Activated CD4-positive, CD25-positive, alpha-beta regulatory T cell treated with anti-CD3 and anti-CD28 coated beads, Interleukin-2, amount 50 U/mL, for 16 hours (primary cell): Measurements from ENCODE around the gene SLC25A19.

Experiments
- DNase-seq: peaks from one replicate; pipeline ENCODE4 v3.0.0-alpha.2; 2020; ENCODE audit warnings: low read depth, low spot score

Gene SLC25A19

DNA sequence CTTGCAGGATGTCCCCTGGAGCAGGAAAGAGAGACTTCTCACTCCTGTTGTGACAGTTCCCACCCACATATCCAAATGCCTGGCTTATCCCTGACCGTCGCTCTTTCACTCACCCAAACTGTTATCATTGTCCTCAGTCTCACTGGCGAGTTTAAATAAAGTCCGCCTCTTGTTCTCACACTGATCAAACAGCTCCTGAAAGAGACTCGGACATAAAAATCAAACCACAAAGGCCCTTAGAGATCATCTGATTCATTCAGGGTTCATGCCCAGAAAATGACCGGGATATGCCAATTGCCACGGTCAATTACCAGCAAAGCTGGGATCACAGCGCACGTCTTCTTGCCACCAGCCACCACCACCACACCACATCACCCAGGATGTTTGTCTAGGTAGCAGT, 47.7 kb downstream of the SLC25A19 start:
- no peak for DNase-seq

DNA sequence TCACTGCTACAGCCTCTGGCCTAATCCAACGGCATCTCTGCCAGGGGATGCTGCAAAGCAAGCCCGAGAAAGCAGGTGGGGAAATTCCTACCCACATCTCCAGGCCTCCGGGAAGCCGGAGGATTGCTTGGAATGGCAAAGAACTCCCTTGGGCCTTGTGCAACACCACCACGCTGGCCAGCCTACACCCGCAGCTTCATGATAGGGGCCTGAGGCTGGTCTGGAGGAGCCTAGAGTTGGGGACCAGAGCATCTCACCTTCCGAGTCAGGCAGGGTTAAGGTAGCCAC, 48.1 kb downstream of the SLC25A19 start:
- no peak for DNase-seq

DNA sequence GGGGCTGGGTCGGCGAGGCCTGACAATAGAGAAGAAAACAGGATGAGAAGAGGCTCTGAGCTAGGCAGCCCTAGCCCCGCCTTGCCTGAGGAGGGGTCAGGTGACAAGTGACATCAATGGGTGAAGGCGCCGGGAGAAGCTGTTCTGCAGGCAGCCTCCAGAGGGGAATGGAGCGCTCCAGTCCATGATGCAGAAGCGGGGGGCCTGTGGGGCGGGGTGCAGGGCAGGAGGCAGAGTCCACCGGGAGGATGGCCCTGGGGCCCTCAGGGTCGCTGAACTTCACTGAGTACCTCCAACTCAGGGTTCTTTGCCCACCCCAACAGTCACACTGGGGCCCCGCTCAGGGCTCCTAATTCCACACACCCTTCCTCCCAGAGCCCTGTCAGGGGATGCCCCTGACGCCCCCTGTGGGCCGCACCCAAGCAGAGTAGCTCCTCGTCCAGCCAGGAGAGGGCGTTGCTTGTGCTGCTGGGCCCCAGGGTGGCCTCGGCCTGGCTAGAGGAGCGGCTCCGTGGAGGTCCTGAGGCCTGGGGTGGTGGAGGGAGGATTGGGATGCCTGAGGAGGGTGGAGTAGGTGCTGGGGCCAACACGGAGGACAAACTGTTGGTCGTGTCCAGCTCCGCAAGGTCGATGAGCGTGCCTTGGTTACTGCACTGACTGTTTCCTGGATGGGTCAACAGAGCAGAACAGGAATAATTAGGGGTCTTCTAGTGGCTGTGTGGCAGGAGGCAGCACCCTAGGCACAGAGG, 48.7 kb downstream of the SLC25A19 start:
- no peak for DNase-seq

DNA sequence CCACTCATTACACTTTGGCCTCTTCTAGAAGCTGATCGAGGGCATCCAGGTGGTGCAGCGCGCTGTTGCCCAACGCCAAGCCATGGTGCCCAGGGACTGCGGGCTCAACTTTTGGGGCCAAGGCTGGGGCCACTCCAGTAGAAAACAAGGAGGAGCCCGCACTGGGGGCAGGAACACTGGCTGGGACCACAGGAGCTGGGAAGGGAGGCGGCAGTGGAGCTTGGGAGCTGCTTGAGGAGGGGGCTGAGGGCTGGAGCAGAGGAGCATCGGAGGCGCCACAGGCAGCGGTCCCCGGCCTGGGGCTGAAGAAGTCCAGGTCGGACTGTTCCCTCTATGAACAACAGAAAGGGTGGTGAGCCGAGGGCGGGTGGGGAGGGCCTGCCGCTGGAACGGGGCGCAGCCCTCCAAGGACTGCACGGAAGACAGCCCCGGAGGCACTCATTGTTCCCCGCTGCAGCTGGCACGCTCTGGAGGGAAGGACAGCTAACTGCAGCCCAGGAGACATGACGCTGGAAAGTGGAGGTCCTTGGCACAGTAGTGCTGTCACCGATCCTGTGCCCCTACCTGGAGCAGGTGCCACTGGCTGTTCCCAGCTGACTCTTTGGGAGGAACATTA, 49.3 kb downstream of the SLC25A19 start:
- no peak for DNase-seq

DNA sequence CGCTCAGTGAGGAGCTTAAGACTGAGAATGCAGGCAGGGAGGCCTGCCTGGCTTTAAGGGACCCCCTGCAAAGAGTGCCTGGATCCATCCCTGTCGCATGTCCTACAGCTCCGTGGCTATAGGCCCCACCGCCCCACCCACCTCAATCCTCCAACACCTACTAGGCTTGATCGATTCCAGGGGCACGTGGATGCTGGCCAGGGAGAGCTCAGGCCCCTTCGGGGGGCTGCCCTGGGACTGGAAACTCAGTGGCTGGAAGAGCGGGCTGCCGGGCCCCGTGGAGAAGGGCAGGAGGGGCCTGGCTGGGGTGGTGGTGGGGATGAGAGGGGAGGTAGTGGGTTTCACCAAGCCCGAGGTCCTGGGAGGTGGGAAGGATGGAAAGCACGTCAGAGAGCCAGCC, 50.0 kb downstream of the SLC25A19 start:
- no peak for DNase-seq

DNA sequence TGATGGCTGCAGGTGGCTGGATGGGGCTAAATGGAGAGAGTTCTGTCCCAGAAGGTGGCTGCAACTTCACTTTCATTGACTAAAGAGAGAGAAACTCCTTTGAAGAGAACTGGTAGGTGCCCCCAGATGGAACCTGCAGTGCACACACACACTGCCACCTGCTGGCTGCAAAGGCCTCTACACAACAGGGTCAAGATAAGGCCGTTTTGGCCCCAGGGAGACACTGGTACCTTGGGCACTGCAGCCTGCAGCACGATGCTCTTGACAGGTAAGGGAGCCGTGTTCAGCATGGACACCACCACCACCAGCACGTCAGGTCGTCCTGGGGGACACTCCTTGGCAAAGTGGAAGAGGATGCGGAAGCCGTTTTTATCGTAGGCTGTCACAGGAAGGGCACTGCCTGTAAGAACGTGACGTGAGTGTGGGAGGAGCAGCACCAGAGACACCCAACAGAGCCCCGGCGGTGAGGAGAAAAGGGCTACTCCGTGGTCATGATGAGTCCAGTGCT, 50.5 kb downstream of the SLC25A19 start:
- DNase-seq = peak; percentile 39

DNA sequence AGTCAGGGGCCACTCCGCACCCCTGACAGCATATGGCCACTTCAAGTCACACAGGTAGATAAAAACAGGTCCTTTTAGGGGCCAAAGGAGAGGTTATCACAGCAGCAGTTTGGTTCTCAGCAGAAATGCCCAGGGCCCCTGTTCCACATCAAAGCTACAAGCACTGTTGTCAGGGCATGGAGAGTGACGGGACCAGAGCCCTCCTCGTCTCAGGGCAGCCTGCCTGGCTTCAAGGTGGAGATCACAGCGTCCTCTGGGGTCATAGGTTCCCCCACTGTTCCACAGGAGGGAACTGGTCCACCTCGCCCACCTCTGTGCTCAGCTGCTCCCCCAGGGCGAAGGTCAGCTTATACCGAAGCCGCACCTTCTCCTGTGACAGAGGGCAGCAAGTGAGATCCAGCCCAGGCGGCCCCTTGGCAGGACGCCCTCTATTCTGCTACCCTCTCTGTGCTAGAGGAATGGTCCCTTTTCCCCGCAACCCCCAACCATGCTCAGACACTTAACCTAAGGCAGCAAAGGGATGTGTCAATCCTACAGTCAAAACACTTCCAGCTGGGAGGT, 51.1 kb downstream of the SLC25A19 start:
- DNase-seq = no peak

DNA sequence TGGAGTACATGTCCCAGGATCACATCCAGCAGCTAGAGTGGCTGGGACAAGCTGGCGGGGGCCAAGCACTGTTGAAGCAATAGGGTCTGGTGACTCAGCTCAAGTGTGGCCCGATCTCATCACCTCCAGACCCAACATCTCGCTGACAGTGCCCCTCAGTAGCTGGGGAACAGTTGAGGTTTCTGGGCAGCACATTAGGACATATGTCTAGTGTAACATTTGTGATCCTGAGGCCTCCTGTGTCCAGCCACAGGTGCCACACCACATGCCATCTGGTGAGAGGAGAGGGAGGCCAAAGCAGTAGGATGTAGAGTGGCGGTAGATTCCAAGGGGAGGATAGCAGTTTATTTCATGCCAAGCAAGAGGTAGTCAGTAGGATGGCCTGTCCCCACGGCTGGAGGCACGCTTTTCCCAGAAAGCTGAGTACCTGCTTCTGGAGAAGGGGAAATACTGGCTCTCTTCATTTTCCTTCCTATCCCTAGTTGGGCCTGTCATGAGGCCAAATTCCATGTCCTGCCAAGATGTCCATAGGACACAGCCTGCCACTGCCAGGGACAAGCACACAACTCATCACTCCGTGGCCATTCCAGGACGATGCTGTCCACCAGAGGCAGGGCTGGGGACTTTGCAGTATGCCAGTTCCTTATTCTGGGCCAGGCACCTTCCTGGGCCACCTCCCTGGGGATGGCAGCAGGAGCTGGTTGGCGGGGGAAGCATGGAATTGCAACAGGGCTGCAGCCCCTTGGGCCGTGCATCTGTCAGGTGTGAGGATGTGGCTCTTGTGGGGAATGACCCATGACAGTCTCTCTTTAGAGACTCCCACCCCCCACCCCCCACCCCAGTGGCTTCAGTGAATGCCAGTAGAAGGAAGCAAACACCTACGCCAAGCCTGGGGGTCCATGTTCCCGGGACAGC, 51.9 kb downstream of the SLC25A19 start:
- no peak for DNase-seq

DNA sequence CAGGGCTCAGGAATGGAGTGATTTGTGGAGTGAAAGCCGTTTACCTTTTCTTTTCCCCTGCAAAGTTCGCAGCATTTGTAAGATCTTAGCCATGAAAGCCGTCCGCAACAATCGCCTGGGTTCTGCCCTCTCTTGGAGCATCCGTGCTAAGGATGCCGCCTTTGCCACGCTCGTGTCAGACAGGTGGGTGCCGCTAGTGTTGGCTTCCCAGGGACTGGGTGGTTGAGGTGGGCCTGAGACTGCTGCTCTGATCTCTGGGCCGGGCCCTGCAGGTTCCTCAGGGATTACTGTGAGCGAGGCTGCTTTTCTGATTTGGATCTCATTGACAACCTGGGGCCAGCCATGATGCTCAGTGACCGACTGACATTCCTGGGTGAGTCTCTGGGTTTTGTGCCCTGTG, 56.4 kb downstream of the SLC25A19 start:
- DNase-seq = no peak

DNA sequence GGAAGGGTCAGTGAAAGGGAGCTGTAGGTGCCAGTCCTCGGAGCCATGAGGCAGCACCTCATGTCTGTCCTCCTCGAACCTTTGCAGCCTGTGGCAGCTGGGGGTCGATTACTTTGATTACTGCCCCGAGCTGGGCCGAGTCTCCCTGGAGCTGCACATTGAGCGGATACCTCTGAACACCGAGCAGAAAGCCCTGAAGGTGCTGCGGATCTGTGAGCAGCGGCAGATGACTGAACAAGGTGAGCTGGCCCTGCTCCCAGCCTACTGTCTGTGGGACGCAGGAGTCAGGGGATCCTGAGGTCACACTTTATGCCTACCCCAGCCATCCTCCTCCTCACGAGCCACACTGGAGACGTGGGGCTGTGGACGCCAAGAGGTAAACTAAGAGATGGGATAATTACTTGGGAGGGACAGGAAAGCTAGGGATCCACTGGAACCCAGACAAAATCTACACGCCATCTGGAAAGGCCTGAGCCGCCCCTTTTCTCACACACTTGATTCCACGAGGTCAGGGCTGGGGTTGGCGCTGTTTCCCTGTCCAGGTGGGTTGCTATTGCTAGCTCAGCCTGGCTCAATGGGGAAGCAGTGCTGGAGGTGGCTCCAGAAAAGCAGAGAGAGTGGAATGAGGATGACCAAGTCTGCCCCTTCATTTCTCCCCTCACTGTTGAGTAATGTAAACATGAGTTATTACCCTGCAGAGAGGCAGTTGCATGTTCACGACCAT, 57.3 kb downstream of the SLC25A19 start:
- no peak for DNase-seq

DNA sequence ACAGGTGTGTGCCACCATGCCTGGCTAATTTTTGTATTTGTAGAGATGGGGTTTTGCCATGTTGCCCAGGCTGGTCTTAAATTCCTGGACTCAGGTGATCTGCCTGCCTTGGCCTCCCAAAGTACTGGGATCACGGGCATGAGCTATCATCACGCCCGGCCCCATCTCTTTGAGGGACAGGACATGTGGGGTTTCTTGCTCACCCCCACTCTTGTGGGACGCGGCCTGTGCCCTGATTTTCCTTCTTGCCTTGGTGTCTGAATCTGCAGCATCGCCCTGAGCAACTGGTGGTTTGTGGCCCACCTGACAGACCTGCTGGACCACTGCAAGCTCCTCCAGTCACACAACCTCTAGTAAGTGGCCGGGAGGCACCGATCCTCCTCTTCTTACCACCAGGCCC, 58.2 kb downstream of the SLC25A19 start:
- DNase-seq = no peak

DNA sequence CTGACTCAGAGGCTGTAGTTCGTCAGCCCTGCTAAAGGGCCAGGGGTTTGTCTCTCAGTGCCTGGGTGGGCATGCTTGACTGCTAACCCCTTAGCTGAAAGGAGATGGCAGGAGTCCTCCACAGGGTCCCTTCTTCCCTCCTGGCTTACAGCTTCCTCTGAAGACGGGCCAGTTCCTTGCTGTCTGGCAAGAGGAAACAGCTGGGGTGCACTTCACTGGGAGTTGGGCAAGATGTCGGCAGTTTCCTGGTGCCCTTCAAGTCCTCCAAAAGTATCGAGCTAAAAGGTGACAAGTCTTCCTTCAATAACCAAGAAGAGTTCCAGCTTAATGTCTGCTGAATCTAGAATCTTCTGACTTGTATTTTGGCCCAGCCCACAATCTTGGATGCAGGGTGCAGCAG, 60.4 kb downstream of the SLC25A19 start:
- no peak for DNase-seq

DNA sequence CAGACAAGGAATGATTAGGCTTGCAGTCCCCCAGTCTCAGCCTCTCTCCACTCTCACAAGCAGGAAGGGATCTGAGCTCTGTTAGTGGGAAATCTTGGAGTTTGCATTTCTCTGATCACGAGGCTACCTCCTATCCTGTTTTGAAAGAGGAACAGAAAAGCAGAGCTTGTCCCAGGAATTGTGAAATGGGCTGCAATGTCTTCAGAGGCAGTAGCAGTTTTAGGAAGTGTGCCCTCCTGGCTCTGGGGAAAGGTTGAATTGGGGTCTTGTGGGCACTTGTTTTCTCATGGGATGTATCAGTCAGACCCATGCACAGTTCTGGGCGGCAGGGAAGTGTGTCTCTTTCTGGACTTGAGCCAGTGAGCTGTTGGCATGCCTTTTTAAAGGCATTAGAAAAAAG, 60.9 kb downstream of the SLC25A19 start:
- DNase-seq = no peak

DNA sequence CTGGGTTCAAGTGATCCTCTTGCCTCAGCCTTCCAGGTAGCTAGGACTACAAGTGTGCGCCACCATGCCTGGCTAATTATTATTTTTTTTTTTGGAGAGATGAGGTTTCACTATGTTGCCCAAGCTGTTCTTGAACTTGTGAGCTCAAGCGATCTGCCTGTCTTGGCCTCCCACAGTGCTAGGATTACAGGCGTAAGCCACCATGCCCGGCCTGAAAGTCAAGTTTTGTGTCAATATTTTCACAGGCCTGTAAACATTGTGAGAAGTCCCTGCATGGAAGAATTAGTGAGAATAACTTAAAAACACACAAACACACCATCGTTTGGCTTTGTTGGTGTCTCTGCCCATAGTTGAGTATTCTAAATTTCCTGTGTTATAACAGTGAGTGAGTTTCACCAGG, 61.5 kb downstream of the SLC25A19 start:
- DNase-seq = no peak

DNA sequence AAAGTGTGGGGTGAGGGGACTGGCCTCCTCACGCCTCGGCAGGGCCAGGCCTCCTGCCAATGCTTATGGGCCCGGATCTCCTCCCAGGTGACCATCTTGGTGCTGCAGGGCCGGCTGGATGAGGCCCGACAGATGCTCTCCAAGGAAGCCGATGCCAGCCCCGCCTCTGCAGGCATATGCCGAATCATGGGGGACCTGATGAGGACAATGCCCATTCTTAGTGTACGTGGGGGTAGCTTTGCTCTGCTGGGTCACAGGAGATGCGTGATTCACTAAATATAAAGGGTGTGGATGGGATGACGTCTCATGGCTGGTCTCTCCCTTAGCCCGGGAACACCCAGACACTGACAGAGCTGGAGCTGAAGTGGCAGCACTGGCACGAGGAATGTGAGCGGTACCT, 64.2 kb downstream of the SLC25A19 start:
- no peak for DNase-seq
